Large intestine (tissue), 3 donors: ENCODE measurements around the gene BRI3. TPM values are rescaled to one million over a fixed set of nuclear protein-coding genes. Genes with fewer than 3 reads are reported as not detected.

Experiments
- DNase-seq, 2 donors: peaks; one replicate each; pipeline versions ENCODE4 v3.0.0 to v3.0.0-alpha.2; 2013
- H3K27ac ChIP-seq: one replicate; pipeline ENCODE4 v1.5.1; 2013; ENCODE audit warnings: low read length
- H3K27me3 ChIP-seq: 2 replicates; pipeline ENCODE4 v1.6.1; 2013; ENCODE audit warnings: low read length; ENCODE audit not compliant: control insufficient read depth, insufficient read depth
- H3K36me3 ChIP-seq: 2 replicates; pipeline ENCODE4 v1.6.1; 2013; ENCODE audit warnings: low read length; ENCODE audit not compliant: control insufficient read depth, insufficient read depth
- H3K4me1 ChIP-seq: one replicate; pipeline ENCODE4 v1.6.1; 2013; ENCODE audit warnings: low read length; ENCODE audit not compliant: control insufficient read depth, insufficient read depth
- H3K4me3 ChIP-seq: one replicate; pipeline ENCODE4 v1.5.1; 2013; ENCODE audit warnings: low read length
- H3K9me3 ChIP-seq: one replicate; pipeline ENCODE4 v1.6.1; 2013; ENCODE audit warnings: mild to moderate bottlenecking, low read depth, low read length, moderate library complexity; ENCODE audit not compliant: control insufficient read depth
- WGBS: methylation state at CpG from one replicate; pipeline ENCODE4 v1.1.5; 2013; ENCODE audit warnings: low lambda C conversion rate; ENCODE audit not compliant: insufficient coverage; 5-methylcytosine and 5-hydroxymethylcytosine counted together
- polyA plus RNA-seq: library from polyadenylated mRNA; unstranded; fragments of 120-200 nt; gene quantifications from one replicate; pipeline ENCODE4 v1.2.1, GENCODE V29; 2013

BRI3 gene
- polyA plus RNA-seq, 1 donor: 207 TPM

DNA sequence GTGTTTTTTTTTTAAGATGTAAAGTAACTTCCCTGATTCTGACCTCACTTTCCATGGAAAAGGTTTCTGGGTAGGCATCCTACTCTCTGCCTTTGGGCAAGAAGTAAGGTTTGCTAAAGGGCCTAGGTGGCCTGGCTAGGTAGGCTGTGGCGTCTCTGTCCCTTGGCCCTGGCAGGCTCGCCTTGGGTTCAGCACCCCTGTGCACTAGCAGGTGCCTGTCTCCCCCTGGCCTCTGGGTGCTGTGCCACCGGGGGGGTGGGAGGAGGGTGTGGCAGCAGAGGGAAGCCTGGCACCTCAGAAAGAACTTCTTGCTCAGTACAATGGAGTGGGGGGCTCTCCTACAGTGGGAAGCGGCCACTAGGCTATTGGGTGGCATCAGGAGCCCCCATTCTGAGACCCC, 43.4 kb upstream of the BRI3 start:
- no peak overlapping the region for H3K27ac ChIP-seq
- WGBS: no CpG with 5 or more reads among the region's 4 CpGs
- no peaks in the 10 kb centered on the region for H3K27me3 ChIP-seq
- H3K4me3 ChIP-seq: no peak overlapping the region
- H3K36me3 ChIP-seq: peaks cover 25% of the 10 kb centered on the region
- DNase-seq: no peak
- H3K4me1 ChIP-seq: no peaks in the 10 kb centered on the region
- no peaks in the 10 kb centered on the region for H3K9me3 ChIP-seq

- no CpG with 5 or more reads among the region's 9 CpGs for WGBS
- Histone ChIP-seq H3K36me3 (peaks cover 24% of the 10 kb centered on the region), H3K9me3 (no peaks in the 10 kb centered on the region)
These were observed 42.5 kb upstream of the BRI3 start for GRCh38 chr7:98238976-98239375.

DNA sequence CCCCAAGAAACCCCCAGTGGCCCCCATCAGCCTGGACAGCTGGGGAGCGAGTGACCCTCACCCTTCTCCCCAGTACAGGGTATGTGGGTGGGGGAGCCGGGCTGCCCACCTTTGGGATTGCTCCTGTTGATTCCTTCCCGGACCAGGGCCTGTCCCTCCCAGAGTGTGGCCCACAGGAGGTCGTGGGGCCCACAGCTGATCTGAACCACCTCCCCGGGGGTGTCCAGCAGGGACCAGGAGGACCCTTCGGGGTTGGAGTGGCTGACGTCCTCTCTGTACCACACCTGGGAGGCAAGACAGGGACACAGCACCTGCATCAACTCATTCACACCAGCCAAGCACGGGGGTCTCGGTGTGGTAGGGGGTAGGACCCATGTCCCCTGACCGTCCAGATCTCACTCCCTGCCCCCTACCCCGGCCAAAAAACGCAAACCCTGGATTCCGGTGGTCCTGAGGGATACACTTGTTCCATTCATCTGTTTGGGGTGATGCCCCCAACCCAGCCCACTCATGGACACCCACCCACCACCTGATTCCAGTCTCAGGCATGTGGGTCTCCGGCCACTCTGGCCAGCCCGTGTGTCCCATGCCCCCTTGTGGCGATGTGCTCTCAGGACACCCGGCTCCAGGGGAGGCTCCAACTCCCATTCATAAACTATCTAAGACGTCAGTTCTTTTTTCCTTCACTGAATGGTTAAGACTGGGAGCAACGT, 40.4 kb upstream of the BRI3 start:
- WGBS: no CpG with 5 or more reads among the region's 19 CpGs
- no peaks in the 10 kb centered on the region for H3K9me3 ChIP-seq
- DNase-seq: peak in 1 of 2 donors; percentile 25
- no peak overlapping the region for H3K4me3 ChIP-seq
- no peak overlapping the region for H3K27ac ChIP-seq
- no peaks in the 10 kb centered on the region for H3K27me3 ChIP-seq
- peaks cover 25% of the 10 kb centered on the region for H3K36me3 ChIP-seq
- H3K4me1 ChIP-seq: no peaks in the 10 kb centered on the region

More at GRCh38 chr7:98238976-98239375, 42.5 kb upstream of the BRI3 start:
- Histone ChIP-seq H3K4me3 (no peak overlapping the region), H3K27me3 (no peaks in the 10 kb centered on the region), H3K4me1 (no peaks in the 10 kb centered on the region), H3K27ac (no peak overlapping the region)
- DNase-seq: no peak

- H3K36me3 ChIP-seq: peaks cover 22% of the 10 kb centered on the region
- no peak for DNase-seq
- H3K27me3 ChIP-seq: no peaks in the 10 kb centered on the region
- H3K27ac ChIP-seq: no peak overlapping the region
- no peaks in the 10 kb centered on the region for H3K9me3 ChIP-seq
- WGBS: no CpG with 5 or more reads among the region's 16 CpGs
- no peak overlapping the region for H3K4me3 ChIP-seq
- no peaks in the 10 kb centered on the region for H3K4me1 ChIP-seq
These were observed 39.7 kb upstream of the BRI3 start for GRCh38 chr7:98241674-98242241.

- Histone ChIP-seq H3K27ac (no peak overlapping the region), H3K4me3 (no peak overlapping the region), H3K36me3 (peaks cover 22% of the 10 kb centered on the region), H3K4me1 (no peaks in the 10 kb centered on the region), H3K27me3 (no peaks in the 10 kb centered on the region), H3K9me3 (no peaks in the 10 kb centered on the region)
- no peak for DNase-seq
- WGBS: no CpG with 5 or more reads among the region's 1 CpG
These were observed 39.1 kb upstream of the BRI3 start for GRCh38 chr7:98242342-98242741.

DNA sequence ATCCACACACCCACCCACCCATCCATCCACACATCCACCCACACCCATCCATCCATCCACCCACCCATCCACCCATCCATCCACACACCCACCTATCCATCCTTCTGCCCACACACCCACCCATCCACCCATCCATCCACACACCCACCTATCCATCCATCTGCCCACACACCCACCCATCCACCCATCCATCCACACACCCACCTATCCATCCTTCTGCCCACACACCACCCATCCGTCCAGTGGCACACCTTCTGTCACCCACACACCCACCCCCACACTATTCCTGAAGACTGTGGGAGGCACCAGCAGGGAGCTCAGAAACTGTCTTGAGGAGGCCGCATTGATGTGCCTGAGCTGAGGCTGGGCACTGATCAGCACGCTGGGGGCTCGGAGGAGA, 38.6 kb upstream of the BRI3 start:
- Histone ChIP-seq H3K4me1 (no peaks in the 10 kb centered on the region), H3K36me3 (peaks cover 22% of the 10 kb centered on the region), H3K27me3 (no peaks in the 10 kb centered on the region), H3K4me3 (no peak overlapping the region), H3K27ac (no peak overlapping the region), H3K9me3 (no peaks in the 10 kb centered on the region)
- WGBS: no CpG with 5 or more reads among the region's 4 CpGs
- DNase-seq: no peak

GRCh38 chr7:98244871-98245270, 36.6 kb upstream of the BRI3 start:
- DNase-seq: no peak
- H3K4me1 ChIP-seq: no peaks in the 10 kb centered on the region
- no peaks in the 10 kb centered on the region for H3K27me3 ChIP-seq
- peaks cover 11% of the 10 kb centered on the region for H3K36me3 ChIP-seq
- H3K9me3 ChIP-seq: no peaks in the 10 kb centered on the region
- H3K27ac ChIP-seq: no peak overlapping the region
- no CpG with 5 or more reads among the region's 14 CpGs for WGBS
- no peak overlapping the region for H3K4me3 ChIP-seq

DNA sequence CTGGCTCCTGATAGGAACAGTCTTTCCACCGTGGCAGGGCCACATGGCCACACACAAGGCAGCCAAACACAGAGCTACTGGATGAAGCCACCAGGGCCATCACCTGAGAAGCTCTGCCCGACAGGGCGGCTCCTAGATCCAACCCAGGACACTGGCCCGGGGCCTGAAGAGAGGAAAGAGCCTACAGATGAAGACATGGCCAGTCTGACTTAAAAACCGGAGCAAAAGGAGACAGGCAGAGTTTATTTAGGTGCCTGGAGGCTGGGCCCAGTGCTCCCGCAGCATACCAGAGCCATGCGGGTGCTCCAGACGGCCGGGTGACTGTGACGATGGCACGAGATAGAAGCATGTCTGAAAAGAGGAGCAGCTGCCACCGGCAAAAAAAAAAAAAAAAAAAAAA, 33.3 kb upstream of the BRI3 start:
- Histone ChIP-seq H3K27me3 (no peaks in the 10 kb centered on the region), H3K4me3 (no peak overlapping the region), H3K27ac (no peak overlapping the region), H3K9me3 (no peaks in the 10 kb centered on the region), H3K36me3 (peaks cover 6% of the 10 kb centered on the region), H3K4me1 (peaks cover 16% of the 10 kb centered on the region)
- DNase-seq: no peak
- no CpG with 5 or more reads among the region's 12 CpGs for WGBS

- Histone ChIP-seq H3K4me3 (no peak overlapping the region), H3K36me3 (peaks cover 3% of the 10 kb centered on the region), H3K27ac (no peak overlapping the region), H3K4me1 (peaks cover 16% of the 10 kb centered on the region), H3K27me3 (no peaks in the 10 kb centered on the region), H3K9me3 (no peaks in the 10 kb centered on the region)
- no CpG with 5 or more reads among the region's 6 CpGs for WGBS
- no peak for DNase-seq
These were observed 32.4 kb upstream of the BRI3 start for GRCh38 chr7:98249106-98249505.

GRCh38 chr7:98250789-98251188, 30.7 kb upstream of the BRI3 start:
- H3K27me3 ChIP-seq: no peaks in the 10 kb centered on the region
- H3K36me3 ChIP-seq: peaks cover 1% of the 10 kb centered on the region
- no peaks in the 10 kb centered on the region for H3K9me3 ChIP-seq
- no CpG with 5 or more reads among the region's 3 CpGs for WGBS
- peak in 1 of 2 donors; percentile 53 for DNase-seq
- H3K4me3 ChIP-seq: peak overlapping the region; percentile 79
- H3K4me1 ChIP-seq: peaks cover 16% of the 10 kb centered on the region
- H3K27ac ChIP-seq: peak overlapping the region; percentile 69

GRCh38 chr7:98251231-98251600, 30.3 kb upstream of the BRI3 start:
- peak overlapping the region; percentile 79 for H3K4me3 ChIP-seq
- H3K36me3 ChIP-seq: no peaks in the 10 kb centered on the region
- H3K4me1 ChIP-seq: peaks cover 16% of the 10 kb centered on the region
- peak overlapping the region; percentile 69 for H3K27ac ChIP-seq
- no peaks in the 10 kb centered on the region for H3K27me3 ChIP-seq
- H3K9me3 ChIP-seq: no peaks in the 10 kb centered on the region
- WGBS: no CpG with 5 or more reads among the region's 9 CpGs
- DNase-seq: no peak
